HEK293 (cell line): Measurements from ENCODE around the gene GMPPA.

Experiments
- CTCF ChIA-PET: fragments of 350-600 bp; formaldehyde crosslinking; extraction: SDS; loops from one replicate; lab custom pipeline; 2021; ENCODE audit warnings: antibody characterized with exemption; lab: Yijun Ruan, JAX
- POLR2A ChIA-PET: fragments of 300-600 bp; formaldehyde crosslinking; extraction: SDS; loops from one replicate; lab custom pipeline; 2020; ENCODE audit warnings: antibody characterized with exemption, inconsistent platforms; lab: Yijun Ruan, JAX
- H3K27ac ChIP-seq: fragments of 200-500 bp; sonication (Bioruptor generic); 2 replicates; pipeline ENCODE4 v1.5.1; 2014; ENCODE audit warnings: low read depth, low read length, control low read depth, inconsistent platforms; ENCODE audit errors: extremely low read depth
- H3K36me3 ChIP-seq, 2 experiments: fragments of 200-500 bp in 1 of 2; sonication (Bioruptor generic) in 1 of 2; 1 replicate in 1 of 2; 2 replicates in 1 of 2; pipeline ENCODE4 v1.5.1; 2014 to 2017; ENCODE audit warnings: inconsistent platforms in 2 of 2, low read length in 2 of 2; ENCODE audit not compliant: control insufficient read depth in 2 of 2, insufficient read depth in 1 of 2
- H3K4me1 ChIP-seq: fragments of 200-500 bp; sonication (Bioruptor generic); 2 replicates; pipeline ENCODE4 v1.5.1; 2014; ENCODE audit warnings: mild to moderate bottlenecking, low read length, inconsistent platforms; ENCODE audit not compliant: control insufficient read depth, insufficient read depth
- H3K4me3 ChIP-seq: 2 replicates; pipeline ENCODE4 v1.5.1; 2011; ENCODE audit warnings: low read depth, mild to moderate bottlenecking, control low read depth, low read length, moderate library complexity
- H3K9me3 ChIP-seq: fragments of 200-500 bp; sonication (Bioruptor generic); 2 replicates; pipeline ENCODE4 v1.5.1; 2014; ENCODE audit warnings: low read depth, low read length, inconsistent platforms; ENCODE audit not compliant: control insufficient read depth, insufficient read depth
- FEZF1 ChIP-seq: fragments of 450-650 bp; formaldehyde crosslinking; IDR thresholded peaks from 2 replicates; pipeline ENCODE4 v1.5.1; 2016; ENCODE audit warnings: missing biosample characterization, missing genetic modification characterization
- HOXA7 ChIP-seq: sonication (generic); formaldehyde crosslinking; IDR thresholded peaks from 2 replicates; pipeline ENCODE4 v1.8.1; 2022; ENCODE audit warnings: missing genetic modification reagents, borderline replicate concordance
- IKZF3 ChIP-seq: fragments of 450-650 bp; IDR thresholded peaks from 2 replicates; pipeline ENCODE4 v1.5.0; 2018; ENCODE audit warnings: missing biosample characterization, mild to moderate bottlenecking, missing genetic modification characterization, moderate library complexity
- KLF7 ChIP-seq: fragments of 450-650 bp; formaldehyde crosslinking; IDR thresholded peaks from 2 replicates; pipeline ENCODE4 v1.5.1; 2016; ENCODE audit warnings: missing biosample characterization, missing genetic modification characterization, borderline replicate concordance
- KLF8 ChIP-seq: fragments of 450-650 bp; formaldehyde crosslinking; IDR thresholded peaks from 2 replicates; pipeline ENCODE4 v1.5.1; 2016; ENCODE audit warnings: missing biosample characterization, missing genetic modification characterization
- OVOL3 ChIP-seq: fragments of 450-650 bp; formaldehyde crosslinking; IDR thresholded peaks from 2 replicates; pipeline ENCODE4 v1.5.1; 2016; ENCODE audit warnings: missing biosample characterization, missing genetic modification characterization
- PRDM6 ChIP-seq: fragments of 450-650 bp; formaldehyde crosslinking; IDR thresholded peaks from 2 replicates; pipeline ENCODE4 v1.5.1; 2017; ENCODE audit warnings: missing biosample characterization, missing genetic modification characterization
- SP7 ChIP-seq: fragments of 450-650 bp; formaldehyde crosslinking; IDR thresholded peaks from 2 replicates; pipeline ENCODE4 v1.5.1; 2016; ENCODE audit warnings: missing biosample characterization, missing genetic modification characterization
- TRIM28 ChIP-seq: IDR thresholded peaks from 2 replicates; pipeline ENCODE4 v1.6.1; 2011; ENCODE audit warnings: low read length, control low read depth, borderline replicate concordance
- ZEB2 ChIP-seq: fragments of 450-650 bp; formaldehyde crosslinking; IDR thresholded peaks from 2 replicates; pipeline ENCODE4 v1.5.1; 2016; ENCODE audit warnings: missing biosample characterization, missing genetic modification characterization
- ZFHX2 ChIP-seq: fragments of 450-650 bp; formaldehyde crosslinking; conservative IDR thresholded peaks from 2 replicates; pipeline ENCODE4 v1.5.1; 2016; ENCODE audit warnings: missing biosample characterization, missing genetic modification characterization
- ZFP37 ChIP-seq: fragments of 450-650 bp; formaldehyde crosslinking; IDR thresholded peaks from 2 replicates; pipeline ENCODE4 v1.5.1; 2016; ENCODE audit warnings: missing biosample characterization, missing genetic modification characterization
- ZNF114 ChIP-seq: fragments of 450-650 bp; formaldehyde crosslinking; IDR thresholded peaks from 2 replicates; pipeline ENCODE4 v1.5.0; 2017; ENCODE audit warnings: missing biosample characterization, missing genetic modification characterization
- ZNF133 ChIP-seq: fragments of 450-650 bp; formaldehyde crosslinking; IDR thresholded peaks from 2 replicates; pipeline ENCODE4 v1.5.1; 2016; ENCODE audit warnings: missing biosample characterization, missing genetic modification characterization
- ZNF223 ChIP-seq: fragments of 450-650 bp; formaldehyde crosslinking; IDR thresholded peaks from 2 replicates; pipeline ENCODE4 v1.5.1; 2016; ENCODE audit warnings: missing biosample characterization, missing genetic modification characterization
- ZNF266 ChIP-seq: fragments of 450-650 bp; formaldehyde crosslinking; IDR thresholded peaks from 2 replicates; pipeline ENCODE4 v1.5.1; 2016; ENCODE audit warnings: missing biosample characterization, missing genetic modification characterization, low read depth
- ZNF324 ChIP-seq: fragments of 450-650 bp; formaldehyde crosslinking; IDR thresholded peaks from 2 replicates; pipeline ENCODE4 v1.5.1; 2016; ENCODE audit warnings: missing biosample characterization, missing genetic modification characterization
- ZNF335 ChIP-seq: fragments of 450-650 bp; formaldehyde crosslinking; conservative IDR thresholded peaks from 2 replicates; pipeline ENCODE4 v1.5.1; 2016; ENCODE audit warnings: missing biosample characterization, missing genetic modification characterization
- ZNF398 ChIP-seq: fragments of 450-650 bp; formaldehyde crosslinking; IDR thresholded peaks from 2 replicates; pipeline ENCODE4 v1.5.1; 2017; ENCODE audit warnings: missing biosample characterization, missing genetic modification characterization
- ZNF416 ChIP-seq: fragments of 450-650 bp; formaldehyde crosslinking; IDR thresholded peaks from 2 replicates; pipeline ENCODE4 v1.5.1; 2016; ENCODE audit warnings: missing biosample characterization, missing genetic modification characterization
- ZNF501 ChIP-seq: fragments of 450-650 bp; formaldehyde crosslinking; IDR thresholded peaks from 2 replicates; pipeline ENCODE4 v1.5.1; 2016; ENCODE audit warnings: missing biosample characterization, missing genetic modification characterization
- ZNF560 ChIP-seq: fragments of 450-650 bp; formaldehyde crosslinking; IDR thresholded peaks from 2 replicates; pipeline ENCODE4 v1.5.1; 2017; ENCODE audit warnings: missing biosample characterization, missing genetic modification characterization, borderline replicate concordance
- ZNF580 ChIP-seq: fragments of 450-650 bp; formaldehyde crosslinking; IDR thresholded peaks from 2 replicates; pipeline ENCODE4 v1.5.1; 2016; ENCODE audit warnings: missing biosample characterization, missing genetic modification characterization
- ZNF596 ChIP-seq: fragments of 450-650 bp; IDR thresholded peaks from 2 replicates; pipeline ENCODE4 v1.5.0; 2018; ENCODE audit warnings: missing biosample characterization, mild to moderate bottlenecking, missing genetic modification characterization, moderate library complexity
- ZNF768 ChIP-seq: fragments of 450-650 bp; formaldehyde crosslinking; IDR thresholded peaks from 2 replicates; pipeline ENCODE4 v1.5.1; 2018; ENCODE audit warnings: missing biosample characterization, mild to moderate bottlenecking, missing genetic modification characterization
- ZNF785 ChIP-seq: fragments of 450-650 bp; formaldehyde crosslinking; IDR thresholded peaks from 2 replicates; pipeline ENCODE4 v1.5.1; 2016; ENCODE audit warnings: missing biosample characterization, missing genetic modification characterization
- ZNF830 ChIP-seq: fragments of 450-650 bp; IDR thresholded peaks from 2 replicates; pipeline ENCODE4 v1.5.0; 2018; ENCODE audit warnings: missing biosample characterization, missing genetic modification characterization, low read depth, mild to moderate bottlenecking, moderate library complexity
- TF ChIP-seq, protein P1 (sequence below): fragments of 450-650 bp; formaldehyde crosslinking; IDR thresholded peaks from 2 replicates; pipeline ENCODE4 v1.5.1; 2016; ENCODE audit warnings: missing biosample characterization, missing genetic modification characterization
- TF ChIP-seq, protein P2 (sequence below): fragments of 450-650 bp; formaldehyde crosslinking; IDR thresholded peaks from 2 replicates; pipeline ENCODE4 v1.5.1; 2016; ENCODE audit warnings: missing biosample characterization, missing genetic modification characterization
- TF ChIP-seq, protein P3 (sequence below): fragments of 450-650 bp; formaldehyde crosslinking; IDR thresholded peaks from 2 replicates; pipeline ENCODE4 v1.5.1; 2016; ENCODE audit warnings: missing biosample characterization, missing genetic modification characterization, borderline replicate concordance

The GMPPA gene

GRCh38 chr2:219453671-219454590 is 44.8 kb upstream of the GMPPA start:
- Histone ChIP-seq H3K36me3 (peaks cover 0 to 27% of the 10 kb centered on the region in 2 experiments; a peak in 1 of 3 replicates), H3K4me1 (no peaks in the 10 kb centered on the region; the same call in 1 of the 2 replicates), H3K4me3 (no peak overlapping the region), H3K27ac (no peak overlapping the region), H3K9me3 (no peaks in the 10 kb centered on the region)
- ChIA-PET CTCF (interaction anchor here (0.9 to 2.5 kb wide), 8 partner anchors 14 to 189 kb away, joined by 3 to 11 read pairs (median 4); no protein-coding TSS in a partner anchor), POLR2A (no interaction called here)
- TF ChIP-seq KLF7 (tag by site-specific recombination) (no peak), IKZF3 (tag by site-specific recombination) (no peak), ZEB2 (tag by site-specific recombination) (no peak), ZNF596 (no peak), PRDM6 (tag by site-specific recombination) (no peak), ZNF416 (tag by site-specific recombination) (no peak), ZNF580 (tag by site-specific recombination) (no peak), ZNF324 (no peak), TRIM28 (no peak), FEZF1 (no peak), ZNF768 (no peak), ZNF830 (no peak), KLF8 (tag by site-specific recombination) (no peak), ZNF114 (tag by site-specific recombination) (no peak), ZFHX2 (peak; percentile 62), OVOL3 (tag by site-specific recombination) (no peak), ZNF133 (tag by site-specific recombination) (no peak), ZNF398 (tag by site-specific recombination) (no peak), ZNF501 (tag by site-specific recombination) (no peak), SP7 (no peak), ZNF266 (tag by site-specific recombination) (no peak), ZNF785 (tag by site-specific recombination) (no peak), ZNF223 (tag by site-specific recombination) (no peak), HOXA7 (no peak), ZNF335 (tag by site-specific recombination) (peak; percentile 83), ZNF560 (tag by site-specific recombination) (no peak), ZFP37 (tag by site-specific recombination) (no peak)
- TF ChIP-seq, protein P1, sequence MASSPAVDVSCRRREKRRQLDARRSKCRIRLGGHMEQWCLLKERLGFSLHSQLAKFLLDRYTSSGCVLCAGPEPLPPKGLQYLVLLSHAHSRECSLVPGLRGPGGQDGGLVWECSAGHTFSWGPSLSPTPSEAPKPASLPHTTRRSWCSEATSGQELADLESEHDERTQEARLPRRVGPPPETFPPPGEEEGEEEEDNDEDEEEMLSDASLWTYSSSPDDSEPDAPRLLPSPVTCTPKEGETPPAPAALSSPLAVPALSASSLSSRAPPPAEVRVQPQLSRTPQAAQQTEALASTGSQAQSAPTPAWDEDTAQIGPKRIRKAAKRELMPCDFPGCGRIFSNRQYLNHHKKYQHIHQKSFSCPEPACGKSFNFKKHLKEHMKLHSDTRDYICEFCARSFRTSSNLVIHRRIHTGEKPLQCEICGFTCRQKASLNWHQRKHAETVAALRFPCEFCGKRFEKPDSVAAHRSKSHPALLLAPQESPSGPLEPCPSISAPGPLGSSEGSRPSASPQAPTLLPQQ = peak; percentile 55
- TF ChIP-seq, protein P2, sequence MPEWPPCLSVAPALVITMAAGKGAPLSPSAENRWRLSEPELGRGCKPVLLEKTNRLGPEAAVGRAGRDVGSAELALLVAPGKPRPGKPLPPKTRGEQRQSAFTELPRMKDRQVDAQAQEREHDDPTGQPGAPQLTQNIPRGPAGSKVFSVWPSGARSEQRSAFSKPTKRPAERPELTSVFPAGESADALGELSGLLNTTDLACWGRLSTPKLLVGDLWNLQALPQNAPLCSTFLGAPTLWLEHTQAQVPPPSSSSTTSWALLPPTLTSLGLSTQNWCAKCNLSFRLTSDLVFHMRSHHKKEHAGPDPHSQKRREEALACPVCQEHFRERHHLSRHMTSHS (tag by site-specific recombination) = no peak
- TF ChIP-seq, protein P3, sequence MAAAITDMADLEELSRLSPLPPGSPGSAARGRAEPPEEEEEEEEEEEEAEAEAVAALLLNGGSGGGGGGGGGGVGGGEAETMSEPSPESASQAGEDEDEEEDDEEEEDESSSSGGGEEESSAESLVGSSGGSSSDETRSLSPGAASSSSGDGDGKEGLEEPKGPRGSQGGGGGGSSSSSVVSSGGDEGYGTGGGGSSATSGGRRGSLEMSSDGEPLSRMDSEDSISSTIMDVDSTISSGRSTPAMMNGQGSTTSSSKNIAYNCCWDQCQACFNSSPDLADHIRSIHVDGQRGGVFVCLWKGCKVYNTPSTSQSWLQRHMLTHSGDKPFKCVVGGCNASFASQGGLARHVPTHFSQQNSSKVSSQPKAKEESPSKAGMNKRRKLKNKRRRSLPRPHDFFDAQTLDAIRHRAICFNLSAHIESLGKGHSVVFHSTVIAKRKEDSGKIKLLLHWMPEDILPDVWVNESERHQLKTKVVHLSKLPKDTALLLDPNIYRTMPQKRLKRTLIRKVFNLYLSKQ (tag by site-specific recombination) = no peak
